Astrocyte (in vitro differentiated cells and primary cell): ENCODE data around the gene BCLAF3. TPM values are rescaled to one million over a fixed set of nuclear protein-coding genes. Genes with fewer than 3 reads are reported as not detected.

Source experiments
- DNase-seq: peaks from one replicate; pipeline ENCODE4 v3.0.0-alpha.2; 2010; ENCODE audit warnings: low read depth
- FAIRE-seq: peaks from 2 replicates; lab custom pipeline; 2011; peaks lifted over from hg19 to GRCh38; lab: Jason Lieb, UNC
- H2AFZ ChIP-seq: 2 replicates; pipeline ENCODE4 v1.6.0; 2012; ENCODE audit warnings: low read depth, low read length, inconsistent platforms
- H3K27ac ChIP-seq: 2 replicates; pipeline ENCODE4 v1.5.1; 2011; ENCODE audit warnings: low read depth, low read length, inconsistent platforms
- H3K27me3 ChIP-seq: 2 replicates; pipeline ENCODE4 v1.6.0; 2011; ENCODE audit warnings: low read length, inconsistent platforms; ENCODE audit not compliant: insufficient read depth
- H3K36me3 ChIP-seq: 2 replicates; pipeline ENCODE4 v1.5.1; 2011; ENCODE audit warnings: low read length, inconsistent platforms; ENCODE audit not compliant: insufficient read depth
- H3K4me1 ChIP-seq: 2 replicates; pipeline ENCODE4 v1.5.1; 2011; ENCODE audit warnings: low read length, inconsistent platforms; ENCODE audit not compliant: insufficient read depth
- H3K4me2 ChIP-seq: 2 replicates; pipeline ENCODE4 v1.6.0; 2012; ENCODE audit warnings: low read length, inconsistent platforms
- H3K4me3 ChIP-seq: 2 replicates; pipeline ENCODE4 v1.5.1; 2011; ENCODE audit warnings: low read depth, mild to moderate bottlenecking, low read length, inconsistent platforms; ENCODE audit not compliant: insufficient read depth
- H3K79me2 ChIP-seq: 2 replicates; pipeline ENCODE4 v1.6.0; 2012; ENCODE audit warnings: mild to moderate bottlenecking, low read length, inconsistent platforms; ENCODE audit not compliant: insufficient read depth
- H3K9ac ChIP-seq: 2 replicates; pipeline ENCODE4 v1.6.0; 2012; ENCODE audit warnings: mild to moderate bottlenecking, low read length, inconsistent platforms
- H3K9me3 ChIP-seq: 2 replicates; pipeline ENCODE4 v1.5.1; 2012; ENCODE audit warnings: low read depth, mild to moderate bottlenecking, low read length, inconsistent platforms; ENCODE audit not compliant: insufficient read depth
- H4K20me1 ChIP-seq: 2 replicates; pipeline ENCODE4 v1.6.0; 2012; ENCODE audit warnings: low read length, inconsistent platforms; ENCODE audit not compliant: insufficient read depth
- H3K27ac Mint-ChIP-seq: one replicate; pipeline ENCODE4 v1.8.0; 2021; ENCODE audit warnings: mild to moderate bottlenecking, mixed read lengths; ENCODE audit not compliant: unreplicated experiment
- H3K27me3 Mint-ChIP-seq: one replicate; pipeline ENCODE4 v1.8.0; 2021; ENCODE audit warnings: low read depth, mixed read lengths; ENCODE audit not compliant: unreplicated experiment
- H3K36me3 Mint-ChIP-seq: one replicate; pipeline ENCODE4 v1.8.0; 2021; ENCODE audit warnings: low read depth, mixed read lengths; ENCODE audit not compliant: unreplicated experiment
- H3K4me1 Mint-ChIP-seq: one replicate; pipeline ENCODE4 v1.8.0; 2021; ENCODE audit warnings: low read depth, mixed read lengths; ENCODE audit not compliant: unreplicated experiment
- H3K4me3 Mint-ChIP-seq: one replicate; pipeline ENCODE4 v1.8.0; 2021; ENCODE audit warnings: mild to moderate bottlenecking, moderate library complexity, mixed read lengths; ENCODE audit not compliant: unreplicated experiment
- H3K9me3 Mint-ChIP-seq: one replicate; pipeline ENCODE4 v1.8.0; 2021; ENCODE audit warnings: mild to moderate bottlenecking, mixed read lengths; ENCODE audit not compliant: unreplicated experiment
- EZH2 ChIP-seq: IDR thresholded peaks from 2 replicates; pipeline ENCODE4 v1.6.1; 2012; ENCODE audit warnings: mild to moderate bottlenecking, low read length, inconsistent platforms; ENCODE audit not compliant: insufficient read depth
- total RNA-seq: library from RNA; stranded (reverse); gene quantifications from 2 replicates; pipeline ENCODE4 v1.2.1, GENCODE V29; 2021
- TF ChIP-seq, protein P1 (sequence below): IDR thresholded peaks from 2 replicates; pipeline ENCODE4 v1.5.1; 2011; ENCODE audit warnings: low read depth, mild to moderate bottlenecking, inconsistent platforms, low read length, moderate library complexity; ENCODE audit not compliant: insufficient read depth

The BCLAF3 gene
- total RNA-seq, 1 donor from 2014 or later = 8.3 TPM

DNA sequence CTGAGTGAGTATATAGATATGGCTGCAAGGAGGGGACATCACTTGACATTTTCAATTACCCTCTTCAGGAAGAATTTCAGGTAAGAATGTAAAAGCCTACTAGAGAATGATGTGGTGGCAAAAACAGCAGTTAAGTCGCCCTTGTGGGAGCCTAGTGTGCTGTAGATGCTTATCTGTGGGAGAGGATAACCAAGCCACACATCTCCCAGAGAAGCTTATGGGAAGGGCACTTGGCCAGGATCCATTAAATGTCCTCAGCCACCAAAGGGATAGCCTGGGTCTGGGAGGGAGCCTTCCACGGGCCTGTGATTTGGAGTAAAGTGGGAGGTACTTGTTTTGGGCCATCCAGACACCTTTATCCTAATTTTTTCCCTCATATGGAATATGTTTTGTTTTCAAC lies 41.3 kb upstream of the BCLAF3 start:
- FAIRE-seq (no peak), DNase-seq (no peak)
- peaks cover 2% of the 10 kb centered on the region for H3K4me1 Mint-ChIP-seq
- no peaks in the 10 kb centered on the region for H3K9me3 Mint-ChIP-seq
- H3K36me3 Mint-ChIP-seq = no peaks in the 10 kb centered on the region
- no peak for TF ChIP-seq EZH2
- TF ChIP-seq, protein P1, sequence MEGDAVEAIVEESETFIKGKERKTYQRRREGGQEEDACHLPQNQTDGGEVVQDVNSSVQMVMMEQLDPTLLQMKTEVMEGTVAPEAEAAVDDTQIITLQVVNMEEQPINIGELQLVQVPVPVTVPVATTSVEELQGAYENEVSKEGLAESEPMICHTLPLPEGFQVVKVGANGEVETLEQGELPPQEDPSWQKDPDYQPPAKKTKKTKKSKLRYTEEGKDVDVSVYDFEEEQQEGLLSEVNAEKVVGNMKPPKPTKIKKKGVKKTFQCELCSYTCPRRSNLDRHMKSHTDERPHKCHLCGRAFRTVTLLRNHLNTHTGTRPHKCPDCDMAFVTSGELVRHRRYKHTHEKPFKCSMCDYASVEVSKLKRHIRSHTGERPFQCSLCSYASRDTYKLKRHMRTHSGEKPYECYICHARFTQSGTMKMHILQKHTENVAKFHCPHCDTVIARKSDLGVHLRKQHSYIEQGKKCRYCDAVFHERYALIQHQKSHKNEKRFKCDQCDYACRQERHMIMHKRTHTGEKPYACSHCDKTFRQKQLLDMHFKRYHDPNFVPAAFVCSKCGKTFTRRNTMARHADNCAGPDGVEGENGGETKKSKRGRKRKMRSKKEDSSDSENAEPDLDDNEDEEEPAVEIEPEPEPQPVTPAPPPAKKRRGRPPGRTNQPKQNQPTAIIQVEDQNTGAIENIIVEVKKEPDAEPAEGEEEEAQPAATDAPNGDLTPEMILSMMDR = no peak
- no peak overlapping the region for H3K4me3 ChIP-seq
- H4K20me1 ChIP-seq = no peaks in the 10 kb centered on the region
- no peak overlapping the region for H3K4me3 Mint-ChIP-seq
- no peaks in the 10 kb centered on the region for H3K79me2 ChIP-seq
- no peak overlapping the region for H3K9ac ChIP-seq
- H3K4me2 ChIP-seq = no peak overlapping the region
- H3K27me3 ChIP-seq = no peaks in the 10 kb centered on the region
- no peaks in the 10 kb centered on the region for H3K36me3 ChIP-seq
- H3K27ac ChIP-seq = no peak overlapping the region
- no peak overlapping the region for H2AFZ ChIP-seq
- H3K27ac Mint-ChIP-seq = no peak overlapping the region
- H3K27me3 Mint-ChIP-seq = no peaks in the 10 kb centered on the region
- H3K4me1 ChIP-seq = no peaks in the 10 kb centered on the region
- no peaks in the 10 kb centered on the region for H3K9me3 ChIP-seq

DNA sequence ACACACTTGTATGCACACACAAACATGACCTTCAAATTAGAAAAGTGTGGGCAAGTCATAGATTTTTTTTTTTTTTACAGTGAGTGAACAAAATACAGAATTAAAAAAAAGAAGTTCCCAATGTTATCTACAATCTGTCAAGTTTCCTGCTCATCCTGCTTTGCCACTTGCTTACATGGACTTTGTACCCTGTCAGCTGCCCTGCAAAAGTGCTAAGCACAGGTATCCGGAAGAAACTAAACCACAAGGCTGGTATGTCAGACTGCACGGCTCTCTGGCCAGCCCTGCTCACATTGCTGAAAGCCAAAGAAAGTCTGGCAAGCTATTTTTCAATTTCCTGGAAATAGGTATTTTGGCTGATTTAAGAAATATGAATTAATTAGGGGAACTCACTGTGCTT lies 38.9 kb upstream of the BCLAF3 start:
- Histone ChIP-seq H3K27me3 (no peaks in the 10 kb centered on the region), H3K79me2 (no peaks in the 10 kb centered on the region), H3K4me1 (peaks cover 5% of the 10 kb centered on the region), H3K9ac (no peak overlapping the region), H4K20me1 (no peaks in the 10 kb centered on the region), H3K4me3 (no peak overlapping the region), H3K9me3 (no peaks in the 10 kb centered on the region), H3K36me3 (no peaks in the 10 kb centered on the region), H2AFZ (no peak overlapping the region), H3K4me2 (no peak overlapping the region), H3K27ac (no peak overlapping the region)
- peaks cover 10% of the 10 kb centered on the region for H3K4me1 Mint-ChIP-seq
- no peak for TF ChIP-seq EZH2
- TF ChIP-seq, protein P1 = no peak
- no peaks in the 10 kb centered on the region for H3K36me3 Mint-ChIP-seq
- H3K4me3 Mint-ChIP-seq = no peak overlapping the region
- H3K27ac Mint-ChIP-seq = no peak overlapping the region
- H3K9me3 Mint-ChIP-seq = no peaks in the 10 kb centered on the region
- no peak for FAIRE-seq
- DNase-seq = no peak
- H3K27me3 Mint-ChIP-seq = no peaks in the 10 kb centered on the region

DNA sequence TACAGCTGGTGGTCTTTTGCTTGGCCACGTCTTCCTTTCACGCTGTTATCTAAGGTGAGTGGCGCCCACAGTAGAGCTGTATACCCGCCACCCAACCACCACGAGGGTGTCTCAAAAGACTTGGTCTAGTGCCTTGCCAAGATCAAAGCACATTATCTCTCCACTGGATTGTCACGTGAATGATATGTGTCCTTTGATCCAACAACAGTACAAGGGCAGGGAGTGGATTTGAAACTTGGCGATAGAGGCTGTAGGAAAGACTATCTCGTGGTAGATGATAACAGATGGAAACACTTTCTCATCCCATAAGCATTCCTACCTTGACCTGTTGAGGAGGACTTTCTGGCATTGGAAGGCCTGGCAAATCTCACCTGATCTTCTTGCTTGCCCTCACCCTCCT lies 37.7 kb upstream of the BCLAF3 start:
- H3K27me3 ChIP-seq = no peaks in the 10 kb centered on the region
- H3K36me3 ChIP-seq = no peaks in the 10 kb centered on the region
- H3K9ac ChIP-seq = no peak overlapping the region
- peaks cover 5% of the 10 kb centered on the region for H3K4me1 ChIP-seq
- TF ChIP-seq, protein P1 = no peak
- no peak for TF ChIP-seq EZH2
- no peak overlapping the region for H3K4me3 ChIP-seq
- FAIRE-seq (peak; percentile 41), DNase-seq (no peak)
- H3K9me3 ChIP-seq = no peaks in the 10 kb centered on the region
- no peaks in the 10 kb centered on the region for H4K20me1 ChIP-seq
- no peak overlapping the region for H3K27ac ChIP-seq
- no peaks in the 10 kb centered on the region for H3K27me3 Mint-ChIP-seq
- H3K36me3 Mint-ChIP-seq = peaks cover 4% of the 10 kb centered on the region
- H3K4me3 Mint-ChIP-seq = no peak overlapping the region
- no peaks in the 10 kb centered on the region for H3K79me2 ChIP-seq
- no peak overlapping the region for H2AFZ ChIP-seq
- H3K4me1 Mint-ChIP-seq = peaks cover 10% of the 10 kb centered on the region
- no peak overlapping the region for H3K4me2 ChIP-seq
- no peak overlapping the region for H3K27ac Mint-ChIP-seq
- H3K9me3 Mint-ChIP-seq = no peaks in the 10 kb centered on the region
